ENCODE measurements around the gene APLF.
"Not testable (repeated sequence)": the region's sequence is repeated elsewhere in the genome, so short reads cannot be mapped to it uniquely, and the experiment has no call there.

APLF gene

GRCh38 chr2:68438455-68439303, 28.7 kb upstream of the APLF start:
- no peak for DNase-seq (ENCODE audit: insufficient read length, low spot score)
- FAIRE-seq: no peak

- DNase-seq (ENCODE audit: insufficient read length, low spot score) (peak; percentile 45), FAIRE-seq (peak; percentile 13)
These were observed 26.0 kb upstream of the APLF start for GRCh38 chr2:68441179-68441993.

GRCh38 chr2:68441994-68442322, 25.4 kb upstream of the APLF start:
- no peak for DNase-seq (ENCODE audit: insufficient read length, low spot score)
- no peak for FAIRE-seq

GRCh38 chr2:68446425-68446824, 21.0 kb upstream of the APLF start:
- not testable (repeated sequence) for FAIRE-seq; DNase-seq (ENCODE audit: insufficient read length, low spot score)

GRCh38 chr2:68447118-68447517, 20.3 kb upstream of the APLF start:
- FAIRE-seq (no peak), DNase-seq (ENCODE audit: insufficient read length, low spot score) (no peak)

- FAIRE-seq: peak; percentile 13
- DNase-seq (ENCODE audit: insufficient read length, low spot score): no peak
These were observed 18.4 kb upstream of the APLF start for GRCh38 chr2:68448671-68449653.

GRCh38 chr2:68452158-68452900, 15.1 kb upstream of the APLF start:
- DNase-seq (ENCODE audit: insufficient read length, low spot score) (no peak), FAIRE-seq (no peak)

GRCh38 chr2:68453761-68454360, 13.5 kb upstream of the APLF start:
- FAIRE-seq (no peak), DNase-seq (ENCODE audit: insufficient read length, low spot score) (no peak)

GRCh38 chr2:68454719-68455118, 12.7 kb upstream of the APLF start:
- FAIRE-seq (no peak), DNase-seq (ENCODE audit: insufficient read length, low spot score) (no peak)

GRCh38 chr2:68456198-68456597, 11.2 kb upstream of the APLF start:
- DNase-seq (ENCODE audit: insufficient read length, low spot score) (no peak), FAIRE-seq (no peak)

- no peak for FAIRE-seq
- DNase-seq (ENCODE audit: insufficient read length, low spot score): no peak
These were observed 8.4 kb upstream of the APLF start for GRCh38 chr2:68458981-68459380.

- no peak for FAIRE-seq
These were observed 4.0 kb upstream of the APLF start for GRCh38 chr2:68463287-68463877.

GRCh38 chr2:68464651-68465050, 2.7 kb upstream of the APLF start:
- FAIRE-seq: no peak
- no peak for DNase-seq (ENCODE audit: insufficient read length, low spot score)

More at GRCh38 chr2:68463287-68463877, 4.0 kb upstream of the APLF start:
- peak; percentile 41 for DNase-seq (ENCODE audit: insufficient read length, low spot score)

- DNase-seq (ENCODE audit: insufficient read length, low spot score) (no peak), FAIRE-seq (no peak)
These were observed 2.1 kb upstream of the APLF start for GRCh38 chr2:68465081-68465916.

GRCh38 chr2:68466361-68466777, 1.0 kb upstream of the APLF start:
- DNase-seq (ENCODE audit: insufficient read length, low spot score) (no peak), FAIRE-seq (no peak)

GRCh38 chr2:68466778-68467076, 658 bp upstream of the APLF start:
- DNase-seq (ENCODE audit: insufficient read length, low spot score) (no peak), FAIRE-seq (no peak)

- FAIRE-seq (no peak), DNase-seq (ENCODE audit: insufficient read length, low spot score) (no peak)
These were observed 1.4 kb downstream of the APLF start for GRCh38 chr2:68468801-68469200.

- DNase-seq (ENCODE audit: insufficient read length, low spot score) (no peak), FAIRE-seq (no peak)
These were observed 2.5 kb downstream of the APLF start for GRCh38 chr2:68469935-68470334.

GRCh38 chr2:68471385-68471784, 4.0 kb downstream of the APLF start:
- FAIRE-seq: no peak
- no peak for DNase-seq (ENCODE audit: insufficient read length, low spot score)

All from HTR-8/SVneo (cell line).